OCI-LY7 (cell line): Measurements from ENCODE around the gene HHIP. TPM values are rescaled to one million over a fixed set of nuclear protein-coding genes. Genes with fewer than 3 reads are reported as not detected.

ENCODE experiments used
- BruUV-seq: library from RNA; stranded (reverse); fragments of 400-500 nt; replicated peaks from 2 replicates; lab custom pipeline; 2021; lab: Mats Ljungman, UMichigan
- CTCF ChIA-PET: fragments of 300-600 bp; sonication (Branson Sonifier 250); formaldehyde crosslinking; loops from one replicate; lab custom pipeline; 2022; ENCODE audit warnings: antibody characterized with exemption; ENCODE audit not compliant: unreplicated experiment; lab: Charles Lee
- POLR2A ChIA-PET: fragments of 300-600 bp; sonication (Branson Sonifier 250); formaldehyde crosslinking; loops from one replicate; lab custom pipeline; 2022; ENCODE audit warnings: antibody characterized with exemption; lab: Charles Lee
- DNase-seq: peaks from one replicate; pipeline ENCODE4 v3.0.0-alpha.2; 2015; ENCODE audit warnings: low spot score
- H2AFZ ChIP-seq: fragments of 200-600 bp; sonication (generic), shearing (Covaris generic); 2 replicates; pipeline ENCODE4 v1.6.1; 2014; ENCODE audit warnings: mild to moderate bottlenecking, antibody characterized with exemption, low read length, moderate library complexity
- H3K27ac ChIP-seq: fragments of 200-600 bp; sonication (generic); 2 replicates; pipeline ENCODE4 v1.5.1; 2014; ENCODE audit warnings: mixed run types, low read depth, mild to moderate bottlenecking, moderate library complexity, low read length, inconsistent platforms; ENCODE audit not compliant: poor library complexity, severe bottlenecking
- H3K36me3 ChIP-seq: fragments of 200-600 bp; sonication (generic); 2 replicates; pipeline ENCODE4 v1.6.1; 2014; ENCODE audit warnings: mild to moderate bottlenecking, antibody characterized with exemption, low read length, moderate library complexity, mixed read lengths; ENCODE audit not compliant: insufficient read depth
- H3K4me1 ChIP-seq: fragments of 200-600 bp; sonication (generic); 2 replicates; pipeline ENCODE4 v1.5.1; 2014; ENCODE audit warnings: mild to moderate bottlenecking, low read length; ENCODE audit not compliant: insufficient read depth, poor library complexity, severe bottlenecking
- H3K4me2 ChIP-seq: fragments of 200-600 bp; sonication (generic); 2 replicates; pipeline ENCODE4 v1.6.1; 2014; ENCODE audit warnings: mild to moderate bottlenecking, low read length
- H3K4me3 ChIP-seq: fragments of 200-600 bp; sonication (generic); 2 replicates; pipeline ENCODE4 v1.5.1; 2014; ENCODE audit warnings: mild to moderate bottlenecking, low read depth, low read length; ENCODE audit not compliant: poor library complexity, severe bottlenecking
- H3K79me2 ChIP-seq: fragments of 200-600 bp; sonication (generic); 2 replicates; pipeline ENCODE4 v1.6.1; 2016; ENCODE audit warnings: low read depth, mild to moderate bottlenecking, low read length, moderate library complexity, mixed read lengths; ENCODE audit not compliant: insufficient read depth
- H3K9me2 ChIP-seq: fragments of 200-600 bp; sonication (generic); 2 replicates; pipeline ENCODE4 v1.6.1; 2016; ENCODE audit warnings: mild to moderate bottlenecking, low read length, mixed read lengths; ENCODE audit not compliant: insufficient read depth
- H3K9me3 ChIP-seq: fragments of 200-600 bp; sonication (generic); 2 replicates; pipeline ENCODE4 v1.6.1; 2014; ENCODE audit warnings: mild to moderate bottlenecking, mixed run types, low read length, mixed read lengths
- H4K20me1 ChIP-seq: fragments of 200-600 bp; sonication (generic); 2 replicates; pipeline ENCODE4 v1.6.1; 2014; ENCODE audit warnings: mild to moderate bottlenecking, antibody characterized with exemption, low read length, moderate library complexity, mixed read lengths; ENCODE audit not compliant: insufficient read depth
- CTCF ChIP-seq: fragments of 200-600 bp; sonication (generic); conservative IDR thresholded peaks from 2 replicates; pipeline ENCODE4 v1.5.1; 2014; ENCODE audit warnings: mild to moderate bottlenecking, antibody characterized with exemption, low read length, moderate library complexity, mixed read lengths
- EZH2phosphoT487 ChIP-seq: fragments of 200-600 bp; sonication (generic); IDR thresholded peaks from 2 replicates; pipeline ENCODE4 v1.6.1; 2018; ENCODE audit warnings: low read depth, borderline replicate concordance, mild to moderate bottlenecking, mixed run types, antibody characterized with exemption, low read length, moderate library complexity, mixed read lengths
- intact Hi-C: fragments of 100-400 bp; cut with micrococcal nuclease; formaldehyde crosslinking; loops from one replicate; pipeline ENCODE4 v1.10.0; 2022; ENCODE audit not compliant: unreplicated experiment
- total RNA-seq, 2 experiments: library from RNA; depleted of rRNA in 1 of 2; stranded (reverse); fragments of >200 nt in 1 of 2; shearing (Covaris generic) in 1 of 2; gene quantifications; 2 replicates each; pipeline ENCODE4 v1.2.3, GENCODE V29; 2014 to 2022

Gene HHIP
- total RNA-seq, 2 experiments from 2014 or later = not detected

DNA sequence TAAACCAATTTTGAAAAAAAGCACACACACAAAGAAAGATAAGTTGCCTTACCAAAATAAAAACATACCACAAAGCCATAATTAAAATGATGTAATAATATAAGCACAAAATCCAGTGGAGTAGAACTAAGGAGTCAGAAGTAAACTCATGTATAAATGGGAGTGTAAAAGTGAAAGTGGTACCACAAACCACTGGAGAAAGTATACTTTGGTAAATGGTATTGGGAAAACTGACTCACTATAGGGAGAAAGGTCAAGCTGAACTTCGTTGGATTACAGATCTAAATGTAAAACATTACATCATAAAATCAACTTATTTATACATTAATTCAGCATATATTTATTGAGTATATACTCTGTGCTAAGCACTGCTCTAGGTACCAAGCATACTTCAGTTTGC lies 46.3 kb upstream of the HHIP start:
- TF ChIP-seq EZH2phosphoT487 = no peak
- POLR2A ChIA-PET = no interaction called here
- BruUV-seq = no TSS peak

DNA sequence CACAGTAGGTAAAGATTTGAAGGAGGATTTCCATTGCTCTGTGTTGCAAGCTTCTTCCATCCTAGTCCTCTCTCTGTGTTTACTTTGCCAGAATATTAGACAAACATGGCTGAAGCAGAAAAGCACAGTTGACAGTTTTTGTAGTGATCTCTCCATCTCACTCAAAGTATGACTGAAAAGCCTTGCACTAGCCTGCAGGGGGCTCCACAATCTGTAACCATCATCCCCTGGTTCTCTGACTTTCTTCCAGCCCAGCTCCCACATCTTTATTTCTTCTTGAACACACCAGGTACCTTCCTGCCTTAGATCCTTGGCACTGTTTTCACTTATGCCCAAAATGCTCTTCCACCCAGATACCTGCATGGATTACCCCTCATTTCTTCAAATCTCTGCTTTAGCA lies 34.1 kb upstream of the HHIP start:
- Histone ChIP-seq H3K4me3 (no peak overlapping the region), H2AFZ (no peak overlapping the region), H3K9me3 (no peaks in the 10 kb centered on the region), H3K4me2 (no peak overlapping the region), H3K36me3 (no peaks in the 10 kb centered on the region), H3K4me1 (no peaks in the 10 kb centered on the region), H4K20me1 (no peaks in the 10 kb centered on the region), H3K79me2 (no peaks in the 10 kb centered on the region), H3K27ac (no peak overlapping the region), H3K9me2 (no peaks in the 10 kb centered on the region)
- intact Hi-C loops = loop anchor here (10.0 kb wide), 1 partner anchor 173 kb away; no protein-coding TSS in a partner anchor
- ChIA-PET POLR2A (no interaction called here), CTCF (no interaction called here)
- TF ChIP-seq EZH2phosphoT487 (no peak), CTCF (peak; percentile 67)
- no TSS peak for BruUV-seq
- peak; percentile 12 for DNase-seq

More for the DNA sequence above, 46.3 kb upstream of the HHIP start:
- H2AFZ ChIP-seq = no peak overlapping the region
- no peaks in the 10 kb centered on the region for H3K9me3 ChIP-seq
- no peaks in the 10 kb centered on the region for H3K4me1 ChIP-seq
- H3K9me2 ChIP-seq = no peaks in the 10 kb centered on the region
- intact Hi-C loops = no loop called here
- H3K27ac ChIP-seq = no peak overlapping the region
- no peaks in the 10 kb centered on the region for H3K79me2 ChIP-seq
- no peak for DNase-seq
- CTCF ChIA-PET = no interaction called here
- no peak overlapping the region for H3K4me3 ChIP-seq
- no peaks in the 10 kb centered on the region for H4K20me1 ChIP-seq
- H3K36me3 ChIP-seq = no peaks in the 10 kb centered on the region
- H3K4me2 ChIP-seq = no peak overlapping the region

DNA sequence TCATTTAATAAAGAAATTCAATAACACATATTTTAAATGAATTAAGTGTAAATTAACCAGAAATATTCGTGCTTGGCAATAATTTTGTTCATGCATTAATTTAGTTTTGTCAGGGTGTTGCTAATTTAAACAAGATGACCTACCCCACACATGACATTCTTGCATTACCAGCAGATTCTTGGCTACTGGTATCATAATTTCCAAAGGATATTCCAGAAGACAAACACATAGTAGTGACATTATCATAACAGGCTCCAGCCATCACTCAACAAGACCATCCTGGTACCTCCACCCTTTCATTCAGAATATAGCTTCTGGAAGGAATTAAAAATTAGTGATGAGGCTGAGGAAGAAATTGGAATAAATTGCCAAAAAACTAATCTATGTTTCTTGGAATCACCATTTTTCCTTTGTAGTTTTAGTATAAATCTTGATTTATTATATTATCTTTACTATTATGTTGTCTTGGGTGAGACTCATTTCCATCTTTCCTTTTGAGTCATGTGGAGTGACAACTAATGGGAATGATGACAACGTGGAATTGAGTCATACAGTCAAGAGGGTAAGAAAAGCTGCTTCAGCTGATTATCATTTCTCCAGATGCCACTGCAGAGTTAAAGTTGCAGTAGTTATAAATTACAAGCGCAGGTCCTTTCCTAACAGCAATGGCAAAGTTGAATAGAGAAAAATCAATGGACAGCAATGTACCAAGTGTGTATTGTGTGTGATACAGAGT lies 30.9 kb upstream of the HHIP start:
- intact Hi-C loops = loop anchor here (10.0 kb wide), 1 partner anchor 170 kb away; no protein-coding TSS in a partner anchor
- Histone ChIP-seq H2AFZ (no peak overlapping the region), H3K36me3 (no peaks in the 10 kb centered on the region), H3K4me3 (no peak overlapping the region), H3K9me3 (no peaks in the 10 kb centered on the region), H3K4me2 (no peak overlapping the region), H3K9me2 (no peaks in the 10 kb centered on the region), H3K79me2 (no peaks in the 10 kb centered on the region), H3K4me1 (no peaks in the 10 kb centered on the region), H3K27ac (no peak overlapping the region), H4K20me1 (no peaks in the 10 kb centered on the region)
- ChIA-PET CTCF (no interaction called here), POLR2A (no interaction called here)
- no TSS peak for BruUV-seq
- TF ChIP-seq EZH2phosphoT487 (no peak), CTCF (no peak)
- DNase-seq = no peak
